Measurements from ENCODE around the gene ERBB3.

ERBB3 gene

GRCh38 chr12:56104109-56104814 is 24.3 kb downstream of the ERBB3 start, which contains the start of gene PA2G4:
TSS of gene PA2G4 (plus strand) at chr12:56104559. CDS start at chr12:56104738, 179 bp downstream.
- DNase-seq (ENCODE audit: low spot score): peak; percentile 93
- TF ChIP-seq CTCF (IDR thresholded peaks at IDR 0.05; ENCODE audit: extremely low read depth, missing control alignments): no peak

GRCh38 chr12:56104815-56105608 is 25.0 kb downstream of the ERBB3 start:
- no peak for DNase-seq (ENCODE audit: low spot score)
- TF ChIP-seq CTCF (IDR thresholded peaks at IDR 0.05; ENCODE audit: extremely low read depth, missing control alignments): no peak

- no peak for DNase-seq (ENCODE audit: low spot score)
- TF ChIP-seq CTCF (IDR thresholded peaks at IDR 0.05; ENCODE audit: extremely low read depth, missing control alignments): no peak
Observed at GRCh38 chr12:56105609-56105902, 25.6 kb downstream of the ERBB3 start.

- DNase-seq (ENCODE audit: low spot score): no peak
- TF ChIP-seq CTCF (IDR thresholded peaks at IDR 0.05; ENCODE audit: extremely low read depth, missing control alignments): no peak
Observed at GRCh38 chr12:56107242-56107641, 27.3 kb downstream of the ERBB3 start.

- no peak for TF ChIP-seq CTCF (IDR thresholded peaks at IDR 0.05; ENCODE audit: extremely low read depth, missing control alignments)
- DNase-seq (ENCODE audit: low spot score): no peak
Observed at GRCh38 chr12:56110571-56110970, 30.6 kb downstream of the ERBB3 start.

GRCh38 chr12:56114084-56114483 is 34.1 kb downstream of the ERBB3 start:
- no peak for TF ChIP-seq CTCF (IDR thresholded peaks at IDR 0.05; ENCODE audit: extremely low read depth, missing control alignments)
- DNase-seq (ENCODE audit: low spot score): no peak

GRCh38 chr12:56115329-56115728 is 35.4 kb downstream of the ERBB3 start:
- DNase-seq (ENCODE audit: low spot score): no peak
- TF ChIP-seq CTCF (IDR thresholded peaks at IDR 0.05; ENCODE audit: extremely low read depth, missing control alignments): no peak
